GM12864 (cell line): ENCODE results near the gene PEX3.
A peak's percentile ranks its signal among the peaks of the same experiment; 100 is the strongest.

Source experiments
- DNase-seq: peaks from one replicate; pipeline ENCODE4 v3.0.0-alpha.2; 2011; ENCODE audit warnings: low read depth
- H3K4me3 ChIP-seq: 2 replicates; pipeline ENCODE4 v1.5.1; 2011; ENCODE audit warnings: mild to moderate bottlenecking, low read depth, low read length, control low read depth
- TF ChIP-seq, protein P1 (sequence below): IDR thresholded peaks from 2 replicates; pipeline ENCODE4 v1.5.1; 2011; ENCODE audit warnings: low read depth, mild to moderate bottlenecking, moderate library complexity, low read length, control low read depth, inconsistent platforms; ENCODE audit errors: missing control alignments

The PEX3 gene

DNA sequence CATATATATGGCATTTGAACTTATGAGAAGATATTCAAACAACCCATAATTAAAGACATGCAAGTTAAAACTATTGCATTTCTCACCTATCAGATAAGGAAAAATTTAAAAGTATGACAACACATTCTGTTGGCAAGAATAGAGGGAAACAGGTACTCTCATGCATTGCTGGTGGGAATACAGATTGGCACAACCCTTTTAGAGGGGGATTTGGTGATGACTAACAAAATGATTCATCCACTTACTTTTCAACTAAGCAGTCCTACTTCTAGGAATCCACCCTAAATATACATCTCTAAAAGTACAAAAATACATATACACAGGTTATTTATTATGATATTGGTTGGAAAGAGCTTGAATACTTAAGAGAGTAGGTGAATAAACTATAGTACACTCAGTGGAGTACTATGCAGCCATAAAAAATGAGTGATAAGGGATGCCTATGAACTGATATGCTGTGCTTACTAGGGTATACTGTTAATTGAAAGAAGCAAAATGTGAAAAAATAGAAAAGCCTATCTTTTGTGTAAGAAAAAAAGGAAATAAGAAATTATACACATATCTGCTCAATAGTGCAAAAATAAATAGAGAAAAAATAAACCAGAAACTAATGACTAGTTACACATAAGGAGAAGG lies 42.3 kb upstream of the PEX3 start:
- H3K4me3 ChIP-seq: no peak overlapping the region
- TF ChIP-seq, protein P1, sequence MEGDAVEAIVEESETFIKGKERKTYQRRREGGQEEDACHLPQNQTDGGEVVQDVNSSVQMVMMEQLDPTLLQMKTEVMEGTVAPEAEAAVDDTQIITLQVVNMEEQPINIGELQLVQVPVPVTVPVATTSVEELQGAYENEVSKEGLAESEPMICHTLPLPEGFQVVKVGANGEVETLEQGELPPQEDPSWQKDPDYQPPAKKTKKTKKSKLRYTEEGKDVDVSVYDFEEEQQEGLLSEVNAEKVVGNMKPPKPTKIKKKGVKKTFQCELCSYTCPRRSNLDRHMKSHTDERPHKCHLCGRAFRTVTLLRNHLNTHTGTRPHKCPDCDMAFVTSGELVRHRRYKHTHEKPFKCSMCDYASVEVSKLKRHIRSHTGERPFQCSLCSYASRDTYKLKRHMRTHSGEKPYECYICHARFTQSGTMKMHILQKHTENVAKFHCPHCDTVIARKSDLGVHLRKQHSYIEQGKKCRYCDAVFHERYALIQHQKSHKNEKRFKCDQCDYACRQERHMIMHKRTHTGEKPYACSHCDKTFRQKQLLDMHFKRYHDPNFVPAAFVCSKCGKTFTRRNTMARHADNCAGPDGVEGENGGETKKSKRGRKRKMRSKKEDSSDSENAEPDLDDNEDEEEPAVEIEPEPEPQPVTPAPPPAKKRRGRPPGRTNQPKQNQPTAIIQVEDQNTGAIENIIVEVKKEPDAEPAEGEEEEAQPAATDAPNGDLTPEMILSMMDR: no peak
- DNase-seq: no peak

DNA sequence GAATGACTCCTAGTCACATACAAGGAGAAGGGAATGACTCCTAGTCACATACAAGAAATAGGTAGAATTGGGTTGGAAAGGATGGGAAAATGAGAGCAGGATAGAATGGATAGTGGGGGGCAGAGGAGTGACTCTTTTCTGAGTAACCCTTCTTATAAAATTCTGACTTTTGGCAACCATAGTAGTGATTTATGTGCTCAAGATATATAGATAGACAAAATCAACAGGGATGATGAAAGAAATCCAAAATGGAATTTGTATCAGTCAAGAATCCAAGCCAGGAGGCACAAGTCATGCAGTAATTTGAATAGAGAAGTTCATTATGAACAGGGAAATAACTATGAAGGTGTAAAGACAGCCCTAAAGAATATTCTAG lies 41.8 kb upstream of the PEX3 start:
- DNase-seq: no peak
- no peak overlapping the region for H3K4me3 ChIP-seq
- TF ChIP-seq, protein P1: no peak

DNA sequence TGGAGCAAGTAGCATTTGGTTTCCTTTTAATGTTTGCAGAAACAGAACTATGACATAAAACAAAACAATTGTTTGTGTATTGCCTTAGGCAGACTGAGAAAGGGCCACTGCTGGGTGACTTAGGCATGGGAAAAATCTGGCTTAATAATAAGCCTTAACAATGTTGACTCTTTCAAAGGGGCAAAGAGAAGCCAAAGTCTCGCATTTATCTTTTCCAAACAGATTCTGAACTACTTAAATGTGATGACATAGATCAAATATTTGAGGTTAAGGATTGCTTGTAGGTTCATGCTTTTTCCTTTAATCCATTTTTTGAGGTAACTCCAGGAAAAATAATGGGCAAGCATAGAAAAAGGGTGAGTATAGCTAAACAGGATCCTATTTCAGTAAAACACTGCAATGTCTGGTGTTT lies 39.7 kb upstream of the PEX3 start:
- no peak for DNase-seq
- TF ChIP-seq, protein P1: no peak
- no peak overlapping the region for H3K4me3 ChIP-seq

GRCh38 chr6:143414769-143415168 lies 35.8 kb upstream of the PEX3 start:
- TF ChIP-seq, protein P1: no peak
- no peak overlapping the region for H3K4me3 ChIP-seq
- no peak for DNase-seq

- TF ChIP-seq, protein P1: no peak
- DNase-seq: no peak
- H3K4me3 ChIP-seq: no peak overlapping the region
Observed at GRCh38 chr6:143419526-143419925, 31.1 kb upstream of the PEX3 start.

DNA sequence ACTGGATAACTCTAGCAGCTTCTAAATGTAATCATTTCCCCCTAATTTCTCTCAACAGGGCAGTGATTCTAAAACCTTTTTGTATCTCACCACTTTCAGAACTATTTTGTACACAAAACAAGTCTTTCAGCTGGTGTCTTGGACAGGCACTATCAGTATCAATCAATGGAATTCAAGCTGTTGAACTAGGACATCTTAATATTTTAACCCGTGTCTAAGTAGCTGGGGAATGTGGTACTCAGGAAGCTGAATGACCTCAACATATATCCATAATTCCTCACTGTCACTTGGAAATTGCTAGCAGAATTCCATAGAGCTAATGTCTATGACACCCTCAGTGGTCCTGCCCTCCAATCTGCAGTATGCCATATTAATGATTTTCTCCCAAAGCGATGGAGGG lies 24.6 kb upstream of the PEX3 start:
- H3K4me3 ChIP-seq: no peak overlapping the region
- DNase-seq: no peak
- TF ChIP-seq, protein P1: no peak

DNA sequence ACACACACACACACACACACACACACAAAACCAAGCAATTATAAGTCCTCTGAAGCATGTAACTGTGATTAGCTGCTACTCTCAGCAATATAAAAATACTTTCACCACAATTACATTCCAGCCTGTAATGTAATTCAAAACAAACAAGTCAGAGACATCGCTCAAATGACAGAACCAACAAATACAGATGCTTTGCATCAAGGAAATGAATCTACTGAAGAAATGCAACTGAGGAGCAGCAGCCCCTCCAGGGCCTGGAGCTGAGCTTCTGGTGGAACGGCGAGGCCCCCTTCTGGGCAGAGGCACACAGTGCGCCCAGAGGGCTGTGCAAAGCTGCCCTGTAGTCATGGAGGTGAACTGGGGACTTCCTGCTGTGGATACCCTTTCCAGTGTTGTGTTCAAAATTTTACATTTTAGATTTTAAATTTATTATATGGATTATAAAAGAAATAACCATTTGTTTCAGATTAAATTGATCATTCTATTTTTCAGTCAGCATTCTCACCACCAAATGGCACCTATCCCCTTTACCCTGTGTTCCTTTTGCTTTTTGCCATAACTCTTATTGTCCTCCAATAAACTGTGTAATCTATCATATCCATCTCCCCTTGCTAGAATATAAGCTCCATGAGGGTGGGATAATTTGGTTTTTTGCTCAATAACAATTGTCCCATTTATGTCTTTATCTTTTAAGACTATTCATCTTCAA lies 23.3 kb upstream of the PEX3 start:
- TF ChIP-seq, protein P1: peak; percentile 94
- no peak for DNase-seq
- no peak overlapping the region for H3K4me3 ChIP-seq
